22Rv1 (cell line): Measurements from ENCODE around the gene RTP2.

Experiments used
- ZFX ChIP-seq: fragments of 450-650 bp; IDR thresholded peaks from 2 replicates; pipeline ENCODE4 v1.6.1; 2017; ENCODE audit warnings: antibody characterized with exemption, borderline replicate concordance
- TF ChIP-seq, protein P1 (sequence below): fragments of 450-650 bp; IDR thresholded peaks from 2 replicates; pipeline ENCODE4 v1.5.1; 2017; ENCODE audit warnings: mild to moderate bottlenecking

DNA sequence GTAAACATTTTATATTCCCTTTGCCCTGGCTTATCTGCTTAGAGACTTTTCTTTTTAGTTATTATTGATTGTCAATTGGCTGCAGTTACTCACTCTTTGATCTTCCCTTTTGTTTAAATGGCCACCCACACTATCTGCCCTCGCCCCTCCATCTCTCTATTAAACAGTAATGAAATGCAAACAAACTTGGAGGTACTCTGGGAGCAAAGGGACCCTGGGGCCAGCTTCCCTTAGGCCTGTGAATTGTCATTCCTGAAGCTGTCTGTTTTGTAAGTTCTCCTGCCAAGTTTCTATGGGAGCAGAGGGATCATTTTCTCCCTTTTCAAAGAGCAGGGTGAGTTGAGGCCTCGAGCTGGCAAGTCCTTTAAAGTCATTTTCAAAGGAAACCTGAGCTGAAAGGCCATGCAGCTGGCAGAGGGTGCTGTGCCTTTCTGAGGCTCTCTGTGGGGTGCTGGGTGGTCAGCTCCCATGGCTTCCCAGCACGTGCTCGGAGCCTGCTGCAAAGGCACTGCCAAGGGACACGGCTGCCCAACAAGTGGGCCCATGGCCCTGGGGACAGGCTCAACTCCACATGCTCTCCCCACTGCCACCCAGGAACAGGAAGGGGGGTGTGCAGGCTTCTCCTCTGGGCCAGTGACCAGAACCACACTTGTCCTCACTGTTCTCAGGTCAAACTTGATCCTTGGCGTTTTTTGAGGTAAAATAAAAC lies 17.4 kb upstream of the RTP2 start:
- TF ChIP-seq, protein P1, sequence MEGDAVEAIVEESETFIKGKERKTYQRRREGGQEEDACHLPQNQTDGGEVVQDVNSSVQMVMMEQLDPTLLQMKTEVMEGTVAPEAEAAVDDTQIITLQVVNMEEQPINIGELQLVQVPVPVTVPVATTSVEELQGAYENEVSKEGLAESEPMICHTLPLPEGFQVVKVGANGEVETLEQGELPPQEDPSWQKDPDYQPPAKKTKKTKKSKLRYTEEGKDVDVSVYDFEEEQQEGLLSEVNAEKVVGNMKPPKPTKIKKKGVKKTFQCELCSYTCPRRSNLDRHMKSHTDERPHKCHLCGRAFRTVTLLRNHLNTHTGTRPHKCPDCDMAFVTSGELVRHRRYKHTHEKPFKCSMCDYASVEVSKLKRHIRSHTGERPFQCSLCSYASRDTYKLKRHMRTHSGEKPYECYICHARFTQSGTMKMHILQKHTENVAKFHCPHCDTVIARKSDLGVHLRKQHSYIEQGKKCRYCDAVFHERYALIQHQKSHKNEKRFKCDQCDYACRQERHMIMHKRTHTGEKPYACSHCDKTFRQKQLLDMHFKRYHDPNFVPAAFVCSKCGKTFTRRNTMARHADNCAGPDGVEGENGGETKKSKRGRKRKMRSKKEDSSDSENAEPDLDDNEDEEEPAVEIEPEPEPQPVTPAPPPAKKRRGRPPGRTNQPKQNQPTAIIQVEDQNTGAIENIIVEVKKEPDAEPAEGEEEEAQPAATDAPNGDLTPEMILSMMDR = no peak
- no peak for TF ChIP-seq ZFX
